ENCODE data around the gene SMS.

DNA sequence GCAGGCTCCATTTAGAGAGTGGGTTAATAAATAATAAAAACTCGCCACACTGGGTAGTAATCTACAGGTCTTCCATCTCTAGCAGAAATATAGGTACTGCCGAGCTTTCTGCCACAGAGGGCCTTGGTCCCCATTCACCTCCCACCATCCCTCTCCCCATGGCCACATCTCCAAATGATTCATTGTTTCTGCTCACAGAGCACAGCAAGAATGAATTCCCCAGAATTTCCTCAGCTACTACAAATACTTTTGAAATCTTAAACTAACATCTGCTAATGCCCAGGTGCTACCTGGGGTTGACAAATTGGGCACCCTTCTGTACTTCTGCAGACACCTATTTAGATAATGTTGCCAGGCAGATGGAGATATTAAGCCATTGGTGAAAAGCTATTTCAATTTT is 96.7 kb downstream of the SMS start:
- TF ChIP-seq CTCF (IDR thresholded peaks at IDR 0.05) (no peak), POLR2A (IDR thresholded peaks at IDR 0.05) (no peak), POLR2AphosphoS5 (IDR thresholded peaks at IDR 0.05) (no peak), EP300 (IDR thresholded peaks at IDR 0.05) (no peak)
